Activated CD4-positive, alpha-beta memory T cell treated with anti-CD3 and anti-CD28 coated beads for 36 hours (primary cell): ENCODE measurements around the gene ZNF627. TPM values are rescaled to one million over a fixed set of nuclear protein-coding genes. Genes with fewer than 3 reads are reported as not detected.
"Not testable (repeated sequence)": the region's sequence is repeated elsewhere in the genome, so short reads cannot be mapped to it uniquely, and the experiment has no call there.

Source experiments
- CTCF ChIA-PET: fragments of 350-600 bp; sonication (Branson Sonifier 250); formaldehyde crosslinking; loops from one replicate; lab custom pipeline; 2021; ENCODE audit warnings: antibody characterized with exemption, inconsistent platforms; lab: Charles Lee
- POLR2A ChIA-PET: fragments of 350-600 bp; sonication (Branson Sonifier 250); formaldehyde crosslinking; loops from one replicate; lab custom pipeline; 2021; ENCODE audit warnings: antibody characterized with exemption; lab: Charles Lee
- DNase-seq: peaks from one replicate; pipeline ENCODE4 v3.0.0-alpha.2; 2020
- H3K27ac Mint-ChIP-seq: one replicate; pipeline ENCODE4 v1.8.0; 2021; ENCODE audit warnings: mixed read lengths
- H3K27me3 Mint-ChIP-seq: one replicate; pipeline ENCODE4 v1.8.0; 2021; ENCODE audit warnings: mixed read lengths
- H3K36me3 Mint-ChIP-seq: one replicate; pipeline ENCODE4 v1.8.0; 2021; ENCODE audit warnings: mixed read lengths
- H3K4me1 Mint-ChIP-seq: one replicate; pipeline ENCODE4 v1.8.0; 2021; ENCODE audit warnings: low read depth, mixed read lengths
- H3K4me3 Mint-ChIP-seq: one replicate; pipeline ENCODE4 v1.8.0; 2021; ENCODE audit warnings: mild to moderate bottlenecking, mixed read lengths
- H3K9me3 Mint-ChIP-seq: one replicate; pipeline ENCODE4 v1.8.0; 2021; ENCODE audit warnings: mixed read lengths
- intact Hi-C: fragments of 100-400 bp; cut with micrococcal nuclease; formaldehyde crosslinking; loops from one replicate; pipeline ENCODE4 v1.15.1; 2023
- total RNA-seq, 2 experiments: library from RNA; stranded (reverse); gene quantifications; one replicate each; pipeline ENCODE4 v1.2.3, GENCODE V29; 2021

The ZNF627 gene
- total RNA-seq, 2 experiments from 2014 or later, result 6.6 to 7.0 TPM

GRCh38 chr19:11558881-11559828, 38.1 kb upstream of the ZNF627 start, which contains the start of gene ELOF1:
Gene ELOF1, minus strand, starts transcription at chr19:11559230. Its CDS starts 4,883 bp downstream, at chr19:11554347.
- H3K4me3 Mint-ChIP-seq, result peak within 1 kb of the TSS; percentile 84
- intact Hi-C loops, result loop anchor here (1.0 to 2.0 kb wide), 3 partner anchors 30 to 54 kb away; partner anchors contain the start of genes ECSIT, ZNF627 and ZNF653
- ChIA-PET POLR2A (interaction anchor here (0.5 to 1.3 kb wide), 4 partner anchors 23 to 1354 kb away, joined by 3 to 6 read pairs (median 3); partner anchors contain the start of genes ECSIT and ZNF627), CTCF (interaction anchor here (0.5 to 3.8 kb wide), 11 partner anchors 19 to 114 kb away, joined by 3 to 40 read pairs (median 6); partner anchors contain the start of genes ACP5, CNN1 and ECSIT)
- peaks cover 9% of the 10 kb centered on the region for H3K36me3 Mint-ChIP-seq
- peak within 1 kb of the TSS; percentile 87 for H3K27ac Mint-ChIP-seq
- no peaks in the 10 kb centered on the region for H3K27me3 Mint-ChIP-seq
- H3K4me1 Mint-ChIP-seq, result peaks cover 43% of the 10 kb centered on the region
- DNase-seq, result peak; percentile 98
- no peaks in the 10 kb centered on the region for H3K9me3 Mint-ChIP-seq

- H3K27me3 Mint-ChIP-seq, result no peaks in the 10 kb centered on the region
- H3K4me1 Mint-ChIP-seq, result peaks cover 37% of the 10 kb centered on the region
- DNase-seq, result peak; percentile 71
- ChIA-PET CTCF (interaction anchor here (0.6 to 3.8 kb wide), 9 partner anchors 17 to 935 kb away, joined by 3 to 40 read pairs (median 6); partner anchors contain the start of genes ACP5 and ECSIT), POLR2A (interaction anchor here (0.9 to 1.4 kb wide), 2 partner anchors 18 to 32 kb away, joined by 3 to 4 read pairs; partner anchors contain the start of gene ECSIT)
- peak overlapping the region; percentile 81 for H3K27ac Mint-ChIP-seq
- intact Hi-C loops, result loop anchor here (1.0 kb wide), 2 partner anchors 21 to 27 kb away; no protein-coding TSS in a partner anchor
- peaks cover 7% of the 10 kb centered on the region for H3K36me3 Mint-ChIP-seq
- H3K9me3 Mint-ChIP-seq, result no peaks in the 10 kb centered on the region
- H3K4me3 Mint-ChIP-seq, result peak overlapping the region; percentile 77
These were observed 36.8 kb upstream of the ZNF627 start for GRCh38 chr19:11560404-11561051.

- CTCF ChIA-PET, result interaction anchor here (0.6 to 1.7 kb wide), 5 partner anchors 12 to 1146 kb away, joined by 3 to 5 read pairs (median 3); no protein-coding TSS in a partner anchor
- Mint-ChIP-seq H3K4me1 (peaks cover 21% of the 10 kb centered on the region), H3K27ac (no peak overlapping the region), H3K36me3 (no peaks in the 10 kb centered on the region), H3K4me3 (no peak overlapping the region), H3K9me3 (no peaks in the 10 kb centered on the region), H3K27me3 (no peaks in the 10 kb centered on the region)
- DNase-seq, result no peak
- intact Hi-C loops, result no loop called here
- POLR2A ChIA-PET, result no interaction called here
These were observed 33.8 kb upstream of the ZNF627 start for GRCh38 chr19:11563532-11563931.

- H3K4me1 Mint-ChIP-seq, result peaks cover 20% of the 10 kb centered on the region
- intact Hi-C loops, H3K9me3 Mint-ChIP-seq, H3K4me3 Mint-ChIP-seq, POLR2A ChIA-PET, DNase-seq, H3K27ac Mint-ChIP-seq, H3K27me3 Mint-ChIP-seq, H3K36me3 Mint-ChIP-seq: not testable (repeated sequence)
- CTCF ChIA-PET, result interaction anchor here (0.8 to 1.7 kb wide), 3 partner anchors 12 to 28 kb away, joined by 3 to 5 read pairs (median 3); no protein-coding TSS in a partner anchor
These were observed 33.0 kb upstream of the ZNF627 start for GRCh38 chr19:11564082-11564807.

- H3K9me3 Mint-ChIP-seq, DNase-seq, intact Hi-C loops, POLR2A ChIA-PET, H3K4me3 Mint-ChIP-seq, H3K27ac Mint-ChIP-seq, H3K36me3 Mint-ChIP-seq, CTCF ChIA-PET, H3K27me3 Mint-ChIP-seq: not testable (repeated sequence)
- peaks cover 12% of the 10 kb centered on the region for H3K4me1 Mint-ChIP-seq
These were observed 31.7 kb upstream of the ZNF627 start for GRCh38 chr19:11565649-11565980.

GRCh38 chr19:11566164-11566563, 31.1 kb upstream of the ZNF627 start:
- DNase-seq, result no peak
- Mint-ChIP-seq H3K36me3 (no peaks in the 10 kb centered on the region), H3K4me1 (peaks cover 8% of the 10 kb centered on the region), H3K4me3 (no peak overlapping the region), H3K27ac (no peak overlapping the region), H3K27me3 (no peaks in the 10 kb centered on the region), H3K9me3 (no peaks in the 10 kb centered on the region)
- intact Hi-C loops, result no loop called here
- ChIA-PET CTCF (no interaction called here), POLR2A (no interaction called here)

GRCh38 chr19:11570039-11570462, 27.2 kb upstream of the ZNF627 start:
- no peaks in the 10 kb centered on the region for H3K27me3 Mint-ChIP-seq
- peaks cover 6% of the 10 kb centered on the region for H3K4me1 Mint-ChIP-seq
- DNase-seq, result no peak
- ChIA-PET POLR2A (no interaction called here), CTCF (interaction anchor here (1.0 kb wide), 1 partner anchor 18 kb away, joined by 4 read pairs; no protein-coding TSS in a partner anchor)
- no peak overlapping the region for H3K4me3 Mint-ChIP-seq
- no peak overlapping the region for H3K27ac Mint-ChIP-seq
- no peaks in the 10 kb centered on the region for H3K9me3 Mint-ChIP-seq
- intact Hi-C loops, result no loop called here
- H3K36me3 Mint-ChIP-seq, result no peaks in the 10 kb centered on the region

- H3K36me3 Mint-ChIP-seq, H3K4me3 Mint-ChIP-seq, DNase-seq, H3K9me3 Mint-ChIP-seq, H3K27me3 Mint-ChIP-seq, H3K4me1 Mint-ChIP-seq, intact Hi-C loops, CTCF ChIA-PET, H3K27ac Mint-ChIP-seq: not testable (repeated sequence)
- POLR2A ChIA-PET, result interaction anchor here (0.6 kb wide), 1 partner anchor 922 kb away, joined by 3 read pairs; no protein-coding TSS in a partner anchor
These were observed 23.9 kb upstream of the ZNF627 start for GRCh38 chr19:11573354-11573753.

GRCh38 chr19:11573763-11574162, 23.5 kb upstream of the ZNF627 start:
- CTCF ChIA-PET, H3K27me3 Mint-ChIP-seq, H3K36me3 Mint-ChIP-seq, H3K4me3 Mint-ChIP-seq, intact Hi-C loops, H3K9me3 Mint-ChIP-seq, DNase-seq, H3K27ac Mint-ChIP-seq: not testable (repeated sequence)
- POLR2A ChIA-PET, result interaction anchor here (0.6 kb wide), 1 partner anchor 922 kb away, joined by 3 read pairs; no protein-coding TSS in a partner anchor
- H3K4me1 Mint-ChIP-seq, result peaks cover 11% of the 10 kb centered on the region

- peaks cover 14% of the 10 kb centered on the region for H3K4me1 Mint-ChIP-seq
- no peaks in the 10 kb centered on the region for H3K36me3 Mint-ChIP-seq
- no peaks in the 10 kb centered on the region for H3K9me3 Mint-ChIP-seq
- POLR2A ChIA-PET, result no interaction called here
- H3K27ac Mint-ChIP-seq, result no peak overlapping the region
- intact Hi-C loops, result no loop called here
- CTCF ChIA-PET, result no interaction called here
- peak; percentile 21 for DNase-seq
- no peak overlapping the region for H3K4me3 Mint-ChIP-seq
- H3K27me3 Mint-ChIP-seq, result no peaks in the 10 kb centered on the region
These were observed 22.6 kb upstream of the ZNF627 start for GRCh38 chr19:11574689-11575088.

- no peaks in the 10 kb centered on the region for H3K36me3 Mint-ChIP-seq
- POLR2A ChIA-PET, result interaction anchor here (0.6 kb wide), 2 partner anchors 195 to 1303 kb away, joined by 3 to 4 read pairs; no protein-coding TSS in a partner anchor
- no peak for DNase-seq
- CTCF ChIA-PET, result interaction anchor here (0.6 to 1.3 kb wide), 3 partner anchors 14 to 307 kb away, joined by 3 to 5 read pairs (median 4); no protein-coding TSS in a partner anchor
- peaks cover 20% of the 10 kb centered on the region for H3K4me1 Mint-ChIP-seq
- intact Hi-C loops, result no loop called here
- H3K27me3 Mint-ChIP-seq, result no peaks in the 10 kb centered on the region
- H3K9me3 Mint-ChIP-seq, result no peaks in the 10 kb centered on the region
- no peak overlapping the region for H3K4me3 Mint-ChIP-seq
- H3K27ac Mint-ChIP-seq, result no peak overlapping the region
These were observed 21.1 kb upstream of the ZNF627 start for GRCh38 chr19:11576227-11576626.
